Urothelium cell line (cell line): ENCODE measurements around the gene CLCA1.

Source experiments
- DNase-seq: peaks from one replicate; pipeline ENCODE4 v3.0.0; 2011; ENCODE audit warnings: low spot score, mixed read lengths
- FAIRE-seq: peaks from 2 replicates; lab custom pipeline; 2011; peaks lifted over from hg19 to GRCh38; lab: Jason Lieb, UNC

CLCA1 gene

DNA sequence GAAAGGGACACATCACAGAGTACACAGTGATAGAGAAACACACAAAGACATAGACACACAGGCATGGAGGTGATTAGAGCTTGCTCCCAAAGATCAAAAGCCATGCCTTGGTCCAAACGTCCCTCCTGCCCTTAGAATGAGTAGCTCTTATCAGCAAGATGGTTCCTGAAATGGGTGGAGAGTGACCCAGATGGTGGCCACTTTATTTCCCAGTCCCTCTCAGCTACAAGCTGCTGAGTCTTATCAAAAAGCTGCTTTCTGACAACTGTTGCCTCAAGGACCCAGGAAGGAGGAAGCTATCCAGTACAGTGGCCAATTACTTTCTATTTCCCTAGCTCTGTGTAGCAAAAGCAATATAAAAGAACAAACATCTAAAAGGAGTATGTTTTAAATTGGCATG, 7.7 kb upstream of the CLCA1 start:
- no peak for FAIRE-seq
- no peak for DNase-seq

DNA sequence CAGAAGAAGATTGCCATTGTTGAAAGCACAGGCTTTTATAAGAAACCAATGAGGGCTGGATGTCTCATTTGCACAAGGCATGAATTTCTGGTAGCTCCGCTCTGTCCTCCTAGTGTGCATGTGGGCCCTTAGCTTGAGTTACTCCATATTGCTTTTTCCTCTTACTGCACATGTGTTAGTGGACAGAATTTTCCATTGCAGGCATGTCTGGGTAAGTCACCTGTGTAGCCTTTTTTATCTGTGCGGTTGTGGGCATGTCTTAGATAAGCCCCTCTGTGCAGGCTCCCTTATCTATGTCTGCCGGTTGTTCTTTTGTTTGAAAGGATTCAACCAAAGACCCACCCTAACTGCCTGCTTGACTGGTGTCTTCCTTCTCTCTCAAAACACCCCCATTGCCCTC, 7.2 kb upstream of the CLCA1 start:
- FAIRE-seq (no peak), DNase-seq (no peak)

DNA sequence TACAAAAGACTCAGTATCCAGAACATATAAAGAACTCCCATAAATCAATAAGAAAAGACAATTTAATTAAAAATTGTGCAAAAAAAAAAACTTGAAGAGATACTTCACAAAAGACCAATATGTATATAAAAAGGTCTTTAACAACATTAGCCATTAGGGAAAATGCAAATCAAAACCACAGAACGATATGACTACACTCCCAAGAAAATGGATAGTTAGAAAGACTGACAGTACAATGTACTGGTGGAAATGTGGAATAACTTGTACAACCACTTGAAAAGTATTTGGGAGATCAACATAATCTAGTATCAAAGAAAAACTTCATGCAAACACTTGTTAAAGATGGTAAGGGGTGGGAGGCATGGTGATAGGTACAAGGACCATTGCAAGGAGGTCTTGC, 3.9 kb upstream of the CLCA1 start:
- DNase-seq (no peak), FAIRE-seq (no peak)

DNA sequence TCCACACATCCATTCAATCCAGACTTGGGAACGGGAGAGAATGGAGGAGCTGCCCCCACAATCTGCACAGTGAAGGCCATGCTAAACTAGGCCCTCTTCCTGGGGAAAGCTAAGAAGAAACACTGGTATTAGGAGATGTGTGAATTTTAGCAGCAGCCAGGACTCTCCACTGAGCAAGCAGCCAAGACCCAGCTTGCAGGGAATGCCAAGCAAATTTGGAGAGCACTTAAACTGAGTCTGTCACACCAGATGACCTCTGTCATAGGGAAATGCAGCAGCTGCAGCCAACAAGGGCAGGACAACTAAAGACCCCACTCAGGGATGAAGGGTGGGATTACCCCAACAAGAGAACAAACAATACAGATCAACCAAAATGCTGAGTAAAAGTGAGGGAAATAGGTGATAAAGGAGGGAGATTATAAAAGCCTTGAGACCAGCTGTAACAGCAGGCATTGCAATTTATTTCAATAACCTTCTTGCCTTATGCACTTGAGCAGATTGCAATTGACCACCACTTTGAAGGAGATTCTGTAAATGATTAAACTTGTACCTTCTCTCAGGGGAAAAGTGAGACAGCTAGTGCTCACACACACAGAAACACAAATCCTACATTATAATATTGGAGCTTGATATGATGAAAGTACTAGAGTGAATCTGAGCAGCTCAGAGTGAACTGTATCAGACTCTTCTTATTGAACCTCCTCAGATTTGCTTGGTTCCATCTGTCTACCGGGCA, 2.5 kb upstream of the CLCA1 start:
- no peak for FAIRE-seq
- DNase-seq: no peak

- DNase-seq (no peak), FAIRE-seq (no peak)
Observed at GRCh38 chr1:86466986-86467385, 1.7 kb upstream of the CLCA1 start.

- FAIRE-seq (no peak), DNase-seq (no peak)
Observed at GRCh38 chr1:86470859-86471258, 2.1 kb downstream of the CLCA1 start.

GRCh38 chr1:86471291-86471690, 2.6 kb downstream of the CLCA1 start:
- FAIRE-seq (no peak), DNase-seq (no peak)

GRCh38 chr1:86472152-86472551, 3.4 kb downstream of the CLCA1 start:
- FAIRE-seq: no peak

GRCh38 chr1:86472767-86473166, 4.0 kb downstream of the CLCA1 start:
- no peak for DNase-seq
- FAIRE-seq: no peak

More at GRCh38 chr1:86472152-86472551, 3.4 kb downstream of the CLCA1 start:
- DNase-seq: no peak

GRCh38 chr1:86477256-86477655, 8.5 kb downstream of the CLCA1 start:
- FAIRE-seq: no peak
- DNase-seq: no peak

- FAIRE-seq (no peak), DNase-seq (no peak)
Observed at GRCh38 chr1:86477682-86478081, 9.0 kb downstream of the CLCA1 start.

DNA sequence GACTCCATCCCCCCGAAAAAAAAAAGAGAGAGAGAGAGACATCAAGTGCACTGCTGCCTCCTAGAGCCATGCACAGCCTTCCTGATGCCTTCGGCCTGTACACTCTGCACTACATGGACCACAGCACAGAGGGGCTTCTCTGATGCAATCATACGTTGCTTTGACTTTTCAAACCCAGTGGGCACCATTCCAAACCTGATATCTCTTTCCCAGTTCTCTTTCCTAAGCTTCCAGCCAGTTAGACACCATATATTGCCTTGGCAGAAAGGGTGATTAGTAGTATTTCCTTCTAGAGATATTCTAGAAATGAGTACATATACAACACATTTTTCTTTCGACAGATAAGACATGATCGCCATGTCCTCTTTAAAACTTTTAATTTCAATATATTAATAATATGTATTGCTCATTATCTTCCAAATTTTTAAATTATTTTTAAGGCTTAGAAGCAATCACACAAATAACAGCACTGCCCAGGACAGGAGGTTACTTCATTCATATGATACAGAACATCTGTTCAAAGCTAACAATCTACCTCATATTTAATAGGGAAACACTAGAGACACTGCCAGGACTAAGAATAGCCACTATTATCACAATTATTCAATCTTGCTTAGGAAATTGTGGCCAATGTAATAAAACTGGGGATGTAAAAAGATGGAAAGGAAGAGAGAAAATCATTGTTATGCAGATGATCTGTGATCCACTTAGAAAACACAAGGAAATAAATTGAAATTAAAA, 9.9 kb downstream of the CLCA1 start:
- FAIRE-seq: no peak
- DNase-seq: no peak

DNA sequence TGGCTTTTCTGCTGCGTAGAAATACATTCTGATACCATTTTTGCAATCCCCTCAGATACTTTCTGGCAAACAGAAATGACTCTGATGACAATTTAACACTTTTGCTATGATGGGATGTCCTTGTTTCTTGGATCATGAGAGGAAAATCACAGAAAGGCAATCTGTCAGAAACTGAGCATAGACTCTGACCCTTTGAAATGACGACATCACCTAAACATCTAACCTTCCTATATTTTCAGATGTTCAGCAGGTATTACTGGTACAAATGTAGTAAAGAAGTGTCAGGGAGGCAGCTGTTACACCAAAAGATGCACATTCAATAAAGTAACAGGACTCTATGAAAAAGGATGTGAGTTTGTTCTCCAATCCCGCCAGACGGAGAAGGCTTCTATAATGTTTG, 13.2 kb downstream of the CLCA1 start:
- DNase-seq (no peak), FAIRE-seq (no peak)

DNA sequence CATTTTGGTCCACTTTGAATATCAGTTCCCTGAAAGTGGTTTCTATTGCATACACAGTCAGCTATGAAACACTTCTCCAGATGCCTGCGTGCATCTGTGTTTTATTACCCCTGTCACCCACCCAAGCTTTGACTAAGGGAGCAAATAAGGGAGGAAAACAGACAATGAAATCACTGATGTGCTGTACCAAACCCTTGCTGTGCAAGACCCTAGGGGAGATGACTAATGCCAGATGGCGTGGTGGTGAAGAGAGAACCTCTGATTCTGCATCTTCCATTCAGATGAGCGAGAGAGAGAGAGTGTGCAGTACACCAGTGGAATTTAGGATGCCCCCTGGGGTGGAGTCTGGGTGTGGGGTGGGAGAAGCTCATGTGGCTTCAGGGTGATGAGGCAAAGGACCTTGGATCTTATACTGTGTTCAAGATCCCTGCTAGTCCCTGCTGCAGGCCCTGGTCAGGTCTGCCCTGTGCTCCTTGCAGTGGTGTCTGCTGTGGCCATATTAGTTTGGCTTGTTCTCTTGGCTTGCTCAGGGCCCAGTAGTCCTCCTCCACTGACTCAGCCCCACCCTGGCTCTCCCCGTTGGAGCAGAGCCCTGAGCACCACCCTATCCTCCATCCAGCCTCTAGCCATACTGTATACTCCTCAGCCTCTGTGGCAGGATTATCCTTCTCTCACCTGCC, 18.5 kb downstream of the CLCA1 start:
- DNase-seq: no peak
- FAIRE-seq: no peak

DNA sequence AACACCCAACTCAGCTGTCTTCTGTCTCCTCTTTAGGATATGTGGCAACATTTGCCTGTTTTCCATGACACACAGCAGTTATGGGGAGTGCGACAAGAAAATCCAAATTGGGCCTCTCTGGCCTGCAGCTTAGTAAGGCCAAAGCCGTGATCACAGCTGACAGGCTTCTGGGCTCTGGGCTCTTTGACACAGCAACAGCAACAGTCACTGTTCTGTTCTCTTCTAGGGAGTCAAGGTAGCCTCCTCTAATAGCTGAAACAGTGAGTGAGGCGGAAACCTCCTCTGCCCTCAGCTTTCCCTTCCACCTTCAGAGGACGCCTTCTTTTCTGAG, 19.0 kb downstream of the CLCA1 start:
- DNase-seq (no peak), FAIRE-seq (no peak)

DNA sequence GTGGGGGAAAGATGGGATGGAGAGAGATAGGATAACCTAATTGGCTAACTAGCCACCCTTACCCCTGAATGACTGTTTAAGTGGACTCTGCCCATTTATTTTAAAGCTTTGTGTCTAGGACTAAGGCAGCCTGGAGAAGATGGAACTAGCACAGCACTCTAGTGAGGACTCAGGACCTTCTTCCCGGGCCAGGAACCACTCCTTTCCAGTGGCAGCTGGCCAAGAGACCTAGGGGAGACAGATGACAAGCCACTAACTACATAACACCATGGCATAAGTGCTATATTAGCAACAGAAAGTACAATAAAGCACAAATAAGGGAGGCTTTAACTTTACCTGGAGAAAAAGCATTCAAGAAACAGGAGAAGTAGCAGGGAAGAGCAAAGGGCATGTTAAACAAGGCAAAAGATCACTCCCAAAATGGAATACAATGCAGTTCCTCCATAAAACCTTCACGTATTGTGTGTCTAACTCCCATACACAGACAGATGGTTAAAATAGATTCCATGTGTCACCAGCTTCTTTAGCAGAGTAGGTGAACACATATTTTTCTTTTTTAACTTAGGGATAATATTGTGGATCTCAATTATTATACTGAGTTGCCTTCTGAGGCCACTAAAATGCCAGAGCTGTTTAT, 20.6 kb downstream of the CLCA1 start:
- DNase-seq (no peak), FAIRE-seq (no peak)

DNA sequence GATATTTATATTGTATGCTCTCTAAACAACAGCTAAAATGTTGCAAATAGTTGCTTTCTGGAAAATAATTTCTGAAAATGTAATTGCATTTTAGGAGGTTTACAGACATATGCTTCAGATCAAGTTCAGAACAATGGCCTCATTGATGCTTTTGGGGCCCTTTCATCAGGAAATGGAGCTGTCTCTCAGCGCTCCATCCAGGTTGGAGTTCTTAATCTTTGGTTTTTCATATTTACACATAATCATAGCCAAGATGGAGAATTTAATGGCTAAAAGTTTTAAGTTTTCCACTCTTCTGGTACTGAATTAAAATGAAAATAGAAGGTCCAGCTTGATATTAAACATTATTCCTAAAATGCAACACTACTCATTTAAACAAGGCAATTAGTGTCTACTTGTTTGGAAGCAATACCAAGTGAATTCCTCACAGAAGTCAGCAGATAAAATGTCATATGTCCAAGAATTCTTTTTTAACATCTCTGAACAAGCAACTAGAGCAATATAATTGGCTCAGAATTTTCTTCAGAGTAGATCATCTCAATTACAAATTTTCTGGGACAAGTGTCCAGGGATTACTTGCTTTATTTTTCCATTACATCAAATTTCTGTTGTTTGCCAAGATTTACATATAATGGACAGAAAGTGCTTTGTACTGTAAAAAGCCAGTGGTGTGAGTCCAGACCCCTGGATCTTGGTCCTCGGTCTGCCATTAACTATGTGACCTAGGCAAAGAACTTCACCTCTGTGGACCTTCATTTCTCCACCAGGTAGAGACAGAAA, 22.6 kb downstream of the CLCA1 start:
- no peak for DNase-seq
- no peak for FAIRE-seq

DNA sequence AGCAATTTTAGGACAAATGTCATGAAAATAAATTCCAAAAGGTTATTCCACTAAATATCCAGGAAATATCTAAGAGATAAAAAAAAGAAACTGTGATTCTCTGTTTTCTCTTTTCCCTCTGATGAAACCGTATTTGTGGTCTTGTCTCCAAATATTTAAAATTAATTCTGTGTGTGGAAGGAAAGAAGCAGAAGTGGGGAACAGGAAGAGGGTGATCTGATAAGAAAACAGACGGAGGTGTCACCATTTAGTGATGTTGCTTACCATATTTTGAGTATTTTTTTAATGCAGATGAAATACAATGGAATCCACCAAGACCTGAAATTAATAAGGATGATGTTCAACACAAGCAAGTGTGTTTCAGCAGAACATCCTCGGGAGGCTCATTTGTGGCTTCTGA, 29.6 kb downstream of the CLCA1 start:
- FAIRE-seq: no peak
- no peak for DNase-seq

DNA sequence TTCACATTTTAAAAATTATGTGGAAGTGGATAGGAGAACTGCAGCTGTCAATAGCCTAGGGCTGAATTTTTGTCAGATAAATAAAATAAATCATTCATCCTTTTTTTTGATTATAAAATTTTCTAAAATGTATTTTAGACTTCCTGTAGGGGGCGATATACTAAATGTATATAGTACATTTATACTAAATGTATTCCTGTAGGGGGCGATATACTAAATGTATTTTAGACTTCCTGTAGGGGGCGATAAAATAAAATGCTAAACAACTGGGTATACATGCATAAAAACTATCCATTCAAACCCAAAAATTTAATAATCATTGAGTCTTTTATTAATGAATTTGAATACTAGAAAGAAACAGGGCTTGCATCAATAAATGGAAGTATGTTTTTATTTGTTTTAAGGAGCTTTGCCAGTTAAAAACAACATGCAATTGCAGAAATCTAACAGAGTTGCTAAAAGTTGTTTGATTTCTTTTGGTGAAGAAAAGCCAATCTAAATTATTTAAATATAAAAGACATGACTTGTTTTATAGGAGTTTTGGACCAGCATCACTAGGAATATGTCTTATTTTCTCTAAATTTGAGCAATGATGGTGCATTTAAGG, 31.4 kb downstream of the CLCA1 start:
- no peak for DNase-seq
- FAIRE-seq: no peak

DNA sequence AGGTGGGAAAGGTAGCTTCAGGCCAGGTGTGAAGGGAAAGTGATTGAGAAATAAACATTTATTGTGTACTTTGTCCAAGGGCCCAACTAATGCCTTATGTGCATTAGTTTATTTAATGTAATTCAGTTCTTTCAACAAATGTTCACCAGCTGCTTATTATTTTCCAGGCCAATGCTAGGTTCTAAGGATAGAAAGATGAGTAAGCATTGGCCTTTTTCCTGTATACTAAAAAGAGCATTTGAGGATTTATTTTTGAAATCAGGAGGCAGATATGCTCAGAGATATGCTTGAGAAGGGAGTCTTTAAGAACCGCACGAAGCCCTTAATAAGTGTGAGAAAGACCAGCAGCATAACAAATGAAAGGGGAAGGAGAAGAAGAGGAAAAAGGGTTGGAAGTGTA, 32.0 kb downstream of the CLCA1 start:
- FAIRE-seq (no peak), DNase-seq (no peak)
